GM12872 (cell line): ENCODE results near the gene DUSP7.

ENCODE experiments used
- CTCF ChIP-seq: IDR thresholded peaks from 3 replicates; pipeline ENCODE4 v1.5.1; 2011; ENCODE audit warnings: low read depth, mild to moderate bottlenecking, low read length, moderate library complexity; ENCODE audit not compliant: insufficient read depth

DUSP7 gene

GRCh38 chr3:52056521-52056967 is at the start of gene DUSP7:
Gene DUSP7 (minus strand): TSS chr3:52056571. CDS start chr3:52056366, 205 bp downstream.
- no peak for TF ChIP-seq CTCF

- no peak for TF ChIP-seq CTCF
These were observed 48.6 kb upstream of the DUSP7 start for GRCh38 chr3:52104684-52105640.

- TF ChIP-seq CTCF = no peak
These were observed 46.6 kb upstream of the DUSP7 start for GRCh38 chr3:52102934-52103333.

GRCh38 chr3:52099001-52099401 is 42.6 kb upstream of the DUSP7 start:
- TF ChIP-seq CTCF = no peak

GRCh38 chr3:52097851-52098507 is 41.6 kb upstream of the DUSP7 start:
- TF ChIP-seq CTCF = no peak

GRCh38 chr3:52095990-52096775 is 39.8 kb upstream of the DUSP7 start:
- no peak for TF ChIP-seq CTCF
